ENCODE results near the gene TMEM243.
A peak's percentile ranks its signal among the peaks of the same experiment; 100 is the strongest.

Gene TMEM243

DNA sequence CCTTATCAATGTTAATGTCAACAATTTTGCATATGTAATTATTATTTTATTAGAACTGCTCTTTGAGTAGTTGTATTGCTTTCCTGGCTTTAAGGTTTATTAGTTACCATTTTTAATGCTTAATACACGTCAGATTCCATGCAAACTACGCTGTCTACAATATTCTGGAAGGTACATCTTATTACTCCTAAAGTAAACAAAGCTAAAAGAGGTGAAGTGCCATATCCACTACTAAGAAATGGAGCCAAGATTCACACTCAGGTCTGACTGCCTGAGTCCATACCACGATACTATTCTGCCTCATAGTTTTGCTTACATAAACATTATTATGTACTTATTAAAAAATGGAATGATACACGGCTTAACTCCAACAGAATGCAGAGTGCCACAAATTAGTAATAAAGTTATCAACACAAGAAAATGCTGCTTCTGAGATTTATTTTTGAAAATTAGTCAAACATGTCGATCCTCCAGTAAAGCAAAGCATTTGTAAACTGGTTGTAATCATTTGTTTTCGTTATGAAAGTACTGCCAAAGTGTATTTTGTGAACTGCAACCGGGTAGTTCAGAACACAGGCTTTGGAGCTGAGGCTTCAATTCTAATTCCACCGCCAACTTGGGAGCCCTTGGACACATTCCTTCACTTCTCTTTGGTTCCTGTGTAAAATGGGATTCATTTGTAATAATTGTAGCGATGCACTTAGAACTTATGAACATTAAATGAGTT, 68.4 kb downstream of the TMEM243 start:
- DNase-seq = no peak
- no peaks in the 10 kb centered on the region for H3K9me3 Mint-ChIP-seq
- no peaks in the 10 kb centered on the region for H3K27me3 Mint-ChIP-seq
- H3K4me3 Mint-ChIP-seq = peak overlapping the region; percentile 89 to 91
- peak overlapping the region; percentile 97 to 98 for H3K27ac Mint-ChIP-seq
- peaks cover 25% of the 10 kb centered on the region for H3K36me3 Mint-ChIP-seq (ENCODE audit: insufficient read depth)
- no peak for ATAC-seq (replicated peaks)
- peaks cover 20 to 29% of the 10 kb centered on the region in 2 donors for H3K4me1 Mint-ChIP-seq (ENCODE audit: low read depth in 2 of 2)

GRCh38 chr7:87148332-87148955, 71.1 kb downstream of the TMEM243 start:
- peak overlapping the region in 1 of 2 donors; percentile 26 for H3K27ac Mint-ChIP-seq
- no peaks in the 10 kb centered on the region for H3K9me3 Mint-ChIP-seq
- ATAC-seq (replicated peaks) (no peak), DNase-seq (no peak)
- H3K27me3 Mint-ChIP-seq = no peaks in the 10 kb centered on the region
- peaks cover 11 to 14% of the 10 kb centered on the region in 2 donors for H3K4me1 Mint-ChIP-seq (ENCODE audit: low read depth in 2 of 2)
- H3K4me3 Mint-ChIP-seq = no peak overlapping the region
- H3K36me3 Mint-ChIP-seq (ENCODE audit: insufficient read depth) = peaks cover 19% of the 10 kb centered on the region

DNA sequence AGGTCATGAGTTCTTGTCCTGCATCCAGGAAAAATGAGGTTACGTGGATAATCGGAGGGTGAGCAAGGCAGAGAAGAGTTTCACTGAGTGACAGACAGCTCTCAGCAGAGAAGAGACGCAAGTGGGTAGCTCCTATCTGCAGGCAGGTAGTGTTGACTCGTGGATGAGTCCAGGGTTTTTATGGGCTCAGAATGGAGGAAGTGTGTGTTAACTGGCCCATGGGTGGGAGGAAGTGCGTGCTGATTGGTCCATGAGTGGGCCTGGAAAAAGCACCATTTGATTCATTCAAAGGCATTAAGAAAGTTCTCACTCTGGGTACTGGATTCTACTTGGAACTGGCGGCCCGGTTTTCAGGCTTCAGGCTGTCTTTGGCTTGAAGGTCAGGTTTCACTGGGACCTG, 72.0 kb downstream of the TMEM243 start:
- H3K9me3 Mint-ChIP-seq = no peaks in the 10 kb centered on the region
- DNase-seq (no peak), ATAC-seq (replicated peaks) (no peak)
- H3K27me3 Mint-ChIP-seq = no peaks in the 10 kb centered on the region
- peaks cover 11% of the 10 kb centered on the region for H3K36me3 Mint-ChIP-seq (ENCODE audit: insufficient read depth)
- H3K4me1 Mint-ChIP-seq (ENCODE audit: low read depth in 2 of 2) = peaks cover 7 to 11% of the 10 kb centered on the region in 2 donors
- no peak overlapping the region for H3K27ac Mint-ChIP-seq
- no peak overlapping the region for H3K4me3 Mint-ChIP-seq

- no peaks in the 10 kb centered on the region for H3K9me3 Mint-ChIP-seq
- peaks cover 7% of the 10 kb centered on the region for H3K36me3 Mint-ChIP-seq (ENCODE audit: insufficient read depth)
- no peaks in the 10 kb centered on the region for H3K27me3 Mint-ChIP-seq
- no peak overlapping the region for H3K4me3 Mint-ChIP-seq
- DNase-seq = no peak
- H3K4me1 Mint-ChIP-seq (ENCODE audit: low read depth in 2 of 2) = peaks cover 4 to 10% of the 10 kb centered on the region in 2 donors
- no peak overlapping the region for H3K27ac Mint-ChIP-seq
- no peak for ATAC-seq (replicated peaks)
Measured at GRCh38 chr7:87146740-87147386, 72.7 kb downstream of the TMEM243 start.
